K562 (cell line): ENCODE data around the gene CPT1C. TPM values are rescaled to one million over a fixed set of nuclear protein-coding genes. Genes with fewer than 3 reads are reported as not detected.

ENCODE experiments used
- HCFC1 ChIP-seq: IDR thresholded peaks from 2 replicates; pipeline ENCODE4 v1.6.1; 2012; ENCODE audit warnings: low read depth, low read length, improper control_type of control experiment
- KAT7 ChIP-seq: sonication (generic); formaldehyde crosslinking; IDR thresholded peaks from 2 replicates; pipeline ENCODE4 v1.8.0; 2022; ENCODE audit warnings: missing genetic modification reagents, mild to moderate bottlenecking, borderline replicate concordance
- RREB1 ChIP-seq: fragments of 250-450 bp; sonication (Bioruptor Pico); IDR thresholded peaks from 2 replicates; pipeline ENCODE4 v1.4.0; 2020
- SMARCE1 ChIP-seq: fragments of 450-650 bp; IDR thresholded peaks from 2 replicates; pipeline ENCODE4 v1.7.1; 2016; ENCODE audit warnings: mild to moderate bottlenecking
- STAT6 ChIP-seq: sonication (generic); formaldehyde crosslinking; IDR thresholded peaks from 2 replicates; pipeline ENCODE4 v1.8.1; 2023; ENCODE audit warnings: mild to moderate bottlenecking, missing genetic modification reagents
- TAL1 ChIP-seq: fragments of 450-650 bp; IDR thresholded peaks from 2 replicates; pipeline ENCODE4 v1.6.1; 2016; ENCODE audit warnings: mild to moderate bottlenecking
- ZBTB34 ChIP-seq: fragments of 250-450 bp; sonication (Bioruptor Pico); IDR thresholded peaks from 2 replicates; pipeline ENCODE4 v1.8.0; 2021; ENCODE audit warnings: mild to moderate bottlenecking, moderate library complexity
- ZBTB43 ChIP-seq: sonication (generic); formaldehyde crosslinking; IDR thresholded peaks from 2 replicates; pipeline ENCODE4 v1.8.0; 2023; ENCODE audit warnings: mild to moderate bottlenecking, missing genetic modification reagents
- ZC3H8 ChIP-seq: fragments of 450-650 bp; IDR thresholded peaks from 2 replicates; pipeline ENCODE4 v1.6.1; 2017
- ZKSCAN1 ChIP-seq: fragments of 150-350 bp; IDR thresholded peaks from 2 replicates; pipeline ENCODE4 v1.6.1; 2016; ENCODE audit warnings: low read depth, low read length
- ZNF639 ChIP-seq, 2 experiments: fragments of 200-800 bp in 1 of 2; sonication (Bioruptor generic) in 1 of 2; sonication (generic) in 1 of 2; formaldehyde crosslinking in 1 of 2; IDR thresholded peaks in 1 of 2; conservative IDR thresholded peaks in 1 of 2; 2 replicates each; pipeline versions ENCODE4 v1.5.0 to v1.6.1; 2016 to 2020; ENCODE audit warnings: missing compliant biosample characterization in 1 of 2, missing genetic modification characterization in 1 of 2, missing genetic modification reagents in 1 of 2
- ZSCAN32 ChIP-seq: fragments of 450-650 bp; formaldehyde crosslinking; IDR thresholded peaks from 2 replicates; pipeline ENCODE4 v1.4.0; 2020; ENCODE audit warnings: mild to moderate bottlenecking, moderate library complexity
- polyA plus RNA-seq, 8 experiments: library from polyadenylated mRNA; depleted of rRNA in 4 of 8; stranded (reverse) in 5 of 8; unstranded in 3 of 8; fragments of >200 nt; fragmentation: Nextera tagmentation in 2 of 8; fragmentation: Illumina TruSeq in 1 of 8; extraction: Ambion mirVana in 2 of 8; extraction: Trizol in 1 of 8; gene quantifications; 2 replicates each; pipeline versions ENCODE4 v1.2.1 to v1.2.3, GENCODE V29; 2011 to 2014; ENCODE audit warnings: inconsistent platforms in 1 of 8, missing spikeins in 1 of 8
- total RNA-seq, 7 experiments: library from RNA; depleted of rRNA in 6 of 7; stranded (reverse); fragments of >200 nt in 6 of 7; fragmentation: Illumina TruSeq in 2 of 7; extraction: Trizol in 2 of 7; gene quantifications; 2 replicates each; pipeline versions ENCODE4 v1.2.1 to v1.2.3, GENCODE V29; 2011 to 2021; ENCODE audit warnings: low replicate concordance in 1 of 7

CPT1C gene
- total and polyA plus RNA-seq, 9 of the 15 experiments (the other 6 are each of a cell fraction or from before 2014, with no cell fraction given) = 1.9 to 12.3 (median 3.0) TPM

GRCh38 chr19:49666120-49666444, 24.8 kb upstream of the CPT1C start (continued):
- no peak for TF ChIP-seq RREB1 (CRISPR knock-in tag)
- no peak for TF ChIP-seq ZNF639 (CRISPR knock-in tag; conservative IDR thresholded peaks at IDR 0.05 in 1 of 2, IDR thresholded peaks at IDR 0.05 in 1 of 2)
- no peak for TF ChIP-seq KAT7 (CRISPR knock-in tag)
- no peak for TF ChIP-seq ZBTB34
- no peak for TF ChIP-seq TAL1
- TF ChIP-seq STAT6 (CRISPR knock-in tag) = no peak
- no peak for TF ChIP-seq ZKSCAN1
- no peak for TF ChIP-seq ZSCAN32 (CRISPR knock-in tag)
- TF ChIP-seq ZC3H8 = no peak
- peak; percentile 90 for TF ChIP-seq HCFC1
- TF ChIP-seq ZBTB43 = no peak
- peak; percentile 26; the same call in 1 of the 2 replicates for TF ChIP-seq SMARCE1
